WTC11 (cell line): Measurements from ENCODE around the gene SSH2.

ENCODE experiments used
- ATF3 ChIP-seq: sonication (generic); formaldehyde crosslinking; conservative IDR thresholded peaks from 2 replicates; pipeline ENCODE4 v1.8.1; 2022; ENCODE audit warnings: mild to moderate bottlenecking, missing genetic modification reagents
- CREB1 ChIP-seq: sonication (generic); formaldehyde crosslinking; IDR thresholded peaks from 2 replicates; pipeline ENCODE4 v1.8.0; 2023; ENCODE audit warnings: mild to moderate bottlenecking, missing genetic modification reagents
- CTCF ChIP-seq: fragments of 200-600 bp; IDR thresholded peaks from 2 replicates; pipeline ENCODE4 v1.8.0; 2022; ENCODE audit warnings: antibody characterized with exemption
- ELF4 ChIP-seq: sonication (generic); formaldehyde crosslinking; IDR thresholded peaks from 2 replicates; pipeline ENCODE4 v1.8.1; 2022; ENCODE audit warnings: low read depth, mild to moderate bottlenecking, moderate library complexity, missing genetic modification reagents
- GABPB1 ChIP-seq: sonication (generic); formaldehyde crosslinking; IDR thresholded peaks from 2 replicates; pipeline ENCODE4 v1.8.1; 2023; ENCODE audit warnings: mild to moderate bottlenecking, missing genetic modification reagents
- MAX ChIP-seq: sonication (generic); formaldehyde crosslinking; IDR thresholded peaks from 2 replicates; pipeline ENCODE4 v1.8.0; 2022; ENCODE audit warnings: mild to moderate bottlenecking, missing genetic modification reagents
- NR1H2 ChIP-seq: sonication (generic); formaldehyde crosslinking; IDR thresholded peaks from 2 replicates; pipeline ENCODE4 v1.9.0; 2021; ENCODE audit warnings: mild to moderate bottlenecking, moderate library complexity, missing genetic modification reagents
- PREB ChIP-seq: sonication (generic); formaldehyde crosslinking; IDR thresholded peaks from 2 replicates; pipeline ENCODE4 v1.8.1; 2022; ENCODE audit warnings: mild to moderate bottlenecking, missing genetic modification reagents, moderate library complexity, borderline replicate concordance
- USF2 ChIP-seq: sonication (generic); formaldehyde crosslinking; IDR thresholded peaks from 2 replicates; pipeline ENCODE4 v1.8.1; 2023; ENCODE audit warnings: mild to moderate bottlenecking, missing genetic modification reagents, moderate library complexity
- ZNF219 ChIP-seq: sonication (generic); formaldehyde crosslinking; IDR thresholded peaks from 2 replicates; pipeline ENCODE4 v1.8.0; 2023; ENCODE audit warnings: missing genetic modification reagents, mild to moderate bottlenecking, borderline replicate concordance
- ZNF512 ChIP-seq: sonication (generic); formaldehyde crosslinking; IDR thresholded peaks from 2 replicates; pipeline ENCODE4 v1.8.1; 2022; ENCODE audit warnings: missing genetic modification reagents, borderline replicate concordance

- TF ChIP-seq NR1H2 (no peak), CTCF (no peak), GABPB1 (CRISPR knock-in tag) (no peak), ZNF512 (no peak), ATF3 (no peak), USF2 (CRISPR knock-in tag) (no peak), ZNF219 (CRISPR knock-in tag) (no peak), MAX (CRISPR knock-in tag) (no peak), CREB1 (CRISPR knock-in tag) (no peak), PREB (CRISPR knock-in tag) (no peak), ELF4 (CRISPR knock-in tag) (no peak)
These were observed 262.1 kb downstream of the SSH2 start for GRCh38 chr17:29667969-29668368.
